Panc1 (cell line): Measurements from ENCODE around the gene SPOCK1. TPM values are rescaled to one million over a fixed set of nuclear protein-coding genes. Genes with fewer than 3 reads are reported as not detected.

Experiments
- ATAC-seq: fragments of 200-7000 bp; cut with Tn5 transposase; 2 replicates; pipeline ENCODE4 v1.9.1; 2020; ENCODE audit warnings: mild to moderate bottlenecking, moderate library complexity
- BruUV-seq: library from RNA; stranded (reverse); fragments of 400-500 nt; replicated peaks from 2 replicates; lab custom pipeline; 2021; lab: Mats Ljungman, UMichigan
- CTCF ChIA-PET: fragments of 300-600 bp; sonication (Branson Sonifier 250); formaldehyde crosslinking; loops from one replicate; lab custom pipeline; 2022; ENCODE audit warnings: antibody characterized with exemption; lab: Charles Lee
- POLR2A ChIA-PET: fragments of 300-600 bp; sonication (Branson Sonifier 250); formaldehyde crosslinking; loops from one replicate; lab custom pipeline; 2022; ENCODE audit warnings: antibody characterized with exemption; lab: Charles Lee
- DNase-seq: peaks from one replicate; pipeline ENCODE4 v3.0.0-alpha.2; 2010; ENCODE audit warnings: low read depth, low spot score
- H3K27ac ChIP-seq: 2 replicates; pipeline ENCODE4 v1.5.1; 2011; ENCODE audit warnings: mild to moderate bottlenecking, low read length, inconsistent platforms
- H3K27me3 ChIP-seq: fragments of 200-500 bp; sonication (Bioruptor generic); 2 replicates; pipeline ENCODE4 v1.6.0; 2014; ENCODE audit warnings: low read length, inconsistent platforms; ENCODE audit not compliant: control insufficient read depth, insufficient read depth
- H3K36me3 ChIP-seq: fragments of 200-500 bp; sonication (Bioruptor generic); 2 replicates; pipeline ENCODE4 v1.5.1; 2014; ENCODE audit warnings: inconsistent platforms, mild to moderate bottlenecking, low read length, moderate library complexity; ENCODE audit not compliant: control insufficient read depth, insufficient read depth
- H3K4me1 ChIP-seq: 2 replicates; pipeline ENCODE4 v1.5.1; 2011; ENCODE audit warnings: inconsistent platforms, mild to moderate bottlenecking, low read length, moderate library complexity; ENCODE audit not compliant: control insufficient read depth, insufficient read depth
- H3K4me3 ChIP-seq, 2 experiments: 2 replicates each; pipeline ENCODE4 v1.5.1; 2011 to 2012; ENCODE audit warnings: low read depth in 2 of 2, low read length in 2 of 2, mild to moderate bottlenecking in 2 of 2, inconsistent platforms in 1 of 2, moderate library complexity in 1 of 2
- H3K9me3 ChIP-seq: fragments of 200-500 bp; sonication (Bioruptor generic); 2 replicates; pipeline ENCODE4 v1.5.1; 2014; ENCODE audit warnings: low read depth, mild to moderate bottlenecking, inconsistent platforms, low read length, moderate library complexity; ENCODE audit not compliant: control insufficient read depth, insufficient read depth
- POLR2AphosphoS5 ChIP-seq: IDR thresholded peaks from 2 replicates; pipeline ENCODE4 v1.6.1; 2012; ENCODE audit warnings: mild to moderate bottlenecking, low read depth, low read length, moderate library complexity
- SIN3A ChIP-seq: IDR thresholded peaks from 2 replicates; pipeline ENCODE4 v1.6.1; 2012; ENCODE audit warnings: low read depth, mild to moderate bottlenecking, low read length, moderate library complexity, borderline replicate concordance; ENCODE audit not compliant: insufficient read depth
- TCF7L2 ChIP-seq: IDR thresholded peaks from 2 replicates; pipeline ENCODE4 v1.6.1; 2011; ENCODE audit warnings: mild to moderate bottlenecking, low read depth, low read length, inconsistent platforms
- in situ Hi-C: cut with HindIII; loops from 2 replicates; pipeline ENCODE4 v1.10.0; 2016; ENCODE audit warnings: low sequenced_read_pairs, low pct_unique_long_range_greater_than_20kb
- intact Hi-C: fragments of 100-400 bp; cut with micrococcal nuclease; formaldehyde crosslinking; loops from one replicate; pipeline ENCODE4 v1.10.0; 2022; ENCODE audit not compliant: unreplicated experiment
- total RNA-seq: library from RNA; stranded (reverse); gene quantifications from one replicate; pipeline ENCODE4 v1.2.1, GENCODE V29; 2021; ENCODE audit not compliant: unreplicated experiment
- TF ChIP-seq, protein P1 (sequence below), 2 experiments: IDR thresholded peaks; 2 replicates each; pipeline ENCODE4 v1.6.1; 2011 to 2012; ENCODE audit warnings: low read depth in 2 of 2, control low read depth in 1 of 2, low read length in 1 of 2, mild to moderate bottlenecking in 1 of 2, moderate library complexity in 1 of 2; ENCODE audit not compliant: insufficient read depth in 1 of 2
- TF ChIP-seq, protein P2 (sequence below): fragments of 450-650 bp; IDR thresholded peaks from 2 replicates; pipeline ENCODE4 v1.5.1; 2017; ENCODE audit warnings: mild to moderate bottlenecking

SPOCK1 gene
- total RNA-seq, 1 experiment from 2014 or later = 15.6 TPM

DNA sequence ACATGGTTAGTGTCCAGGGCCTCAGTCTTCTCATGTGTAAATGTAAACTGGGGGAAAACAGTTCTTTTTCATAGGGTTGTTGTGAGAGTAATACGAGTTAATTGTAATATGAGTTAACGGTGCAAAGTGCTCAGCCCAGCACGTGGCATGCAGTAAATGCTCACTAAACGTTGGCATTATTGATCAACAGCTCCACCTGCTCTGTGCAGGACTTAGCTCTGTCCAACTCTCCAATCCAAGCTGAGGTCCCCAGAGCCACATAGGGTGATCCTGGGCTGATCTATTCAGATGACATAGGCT, 28.3 kb downstream of the SPOCK1 start:
- in situ Hi-C loops = no loop called here

DNA sequence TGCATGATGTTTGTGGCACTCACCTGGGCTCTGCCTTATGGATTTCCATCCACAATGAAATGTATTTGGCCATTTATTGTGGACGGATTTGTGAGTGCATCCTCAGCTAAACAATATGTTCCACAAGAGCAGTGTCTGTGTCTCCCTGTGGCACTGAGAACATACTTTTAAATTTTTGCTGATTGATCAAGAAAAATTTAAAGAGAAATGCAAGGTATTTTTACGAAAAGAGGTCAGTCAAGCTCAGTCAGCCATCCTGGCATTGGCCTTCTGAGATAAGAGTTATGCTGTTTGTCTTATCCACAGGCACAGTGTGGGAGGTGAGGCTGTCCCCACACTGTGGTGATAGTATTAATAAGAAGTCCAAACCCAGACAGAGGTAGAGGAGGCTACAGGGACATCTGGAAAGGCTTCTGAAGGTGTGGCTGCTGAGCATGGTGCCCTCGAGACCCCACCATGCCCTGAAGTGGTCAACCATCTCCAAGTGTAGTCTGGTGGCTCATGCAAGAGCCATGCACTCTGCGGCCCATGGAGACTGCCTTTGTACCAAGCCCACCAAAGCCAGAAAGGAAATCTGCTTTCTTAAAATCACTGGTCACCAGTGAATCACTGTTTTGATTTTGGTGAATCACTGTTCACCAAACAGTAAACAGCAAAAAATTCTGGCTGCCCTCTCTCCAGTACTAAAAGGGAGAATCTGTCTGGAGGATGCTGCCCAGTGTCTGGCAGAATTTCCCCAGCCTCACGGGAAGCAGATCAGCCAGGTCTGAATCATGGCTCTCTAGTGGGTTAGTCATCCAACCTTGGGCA, 28.8 kb downstream of the SPOCK1 start:
- CTCF ChIA-PET = no interaction called here

More for the DNA sequence above, 28.3 kb downstream of the SPOCK1 start:
- Histone ChIP-seq H3K36me3 (no peaks in the 10 kb centered on the region), H3K4me1 (no peaks in the 10 kb centered on the region), H3K4me3 (no peak overlapping the region), H3K27ac (no peak overlapping the region), H3K27me3 (0 out of 2 replicates have a peak, but pooled peaks cover 2% of the 10 kb centered on the region), H3K9me3 (no peaks in the 10 kb centered on the region)
- TF ChIP-seq, protein P1, sequence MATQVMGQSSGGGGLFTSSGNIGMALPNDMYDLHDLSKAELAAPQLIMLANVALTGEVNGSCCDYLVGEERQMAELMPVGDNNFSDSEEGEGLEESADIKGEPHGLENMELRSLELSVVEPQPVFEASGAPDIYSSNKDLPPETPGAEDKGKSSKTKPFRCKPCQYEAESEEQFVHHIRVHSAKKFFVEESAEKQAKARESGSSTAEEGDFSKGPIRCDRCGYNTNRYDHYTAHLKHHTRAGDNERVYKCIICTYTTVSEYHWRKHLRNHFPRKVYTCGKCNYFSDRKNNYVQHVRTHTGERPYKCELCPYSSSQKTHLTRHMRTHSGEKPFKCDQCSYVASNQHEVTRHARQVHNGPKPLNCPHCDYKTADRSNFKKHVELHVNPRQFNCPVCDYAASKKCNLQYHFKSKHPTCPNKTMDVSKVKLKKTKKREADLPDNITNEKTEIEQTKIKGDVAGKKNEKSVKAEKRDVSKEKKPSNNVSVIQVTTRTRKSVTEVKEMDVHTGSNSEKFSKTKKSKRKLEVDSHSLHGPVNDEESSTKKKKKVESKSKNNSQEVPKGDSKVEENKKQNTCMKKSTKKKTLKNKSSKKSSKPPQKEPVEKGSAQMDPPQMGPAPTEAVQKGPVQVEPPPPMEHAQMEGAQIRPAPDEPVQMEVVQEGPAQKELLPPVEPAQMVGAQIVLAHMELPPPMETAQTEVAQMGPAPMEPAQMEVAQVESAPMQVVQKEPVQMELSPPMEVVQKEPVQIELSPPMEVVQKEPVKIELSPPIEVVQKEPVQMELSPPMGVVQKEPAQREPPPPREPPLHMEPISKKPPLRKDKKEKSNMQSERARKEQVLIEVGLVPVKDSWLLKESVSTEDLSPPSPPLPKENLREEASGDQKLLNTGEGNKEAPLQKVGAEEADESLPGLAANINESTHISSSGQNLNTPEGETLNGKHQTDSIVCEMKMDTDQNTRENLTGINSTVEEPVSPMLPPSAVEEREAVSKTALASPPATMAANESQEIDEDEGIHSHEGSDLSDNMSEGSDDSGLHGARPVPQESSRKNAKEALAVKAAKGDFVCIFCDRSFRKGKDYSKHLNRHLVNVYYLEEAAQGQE (IDR thresholded peaks at IDR 0.05; ENCODE audit: insufficient read depth in 1 of 2, low read depth in 2 of 2, low read length in 1 of 2) = no peak
- TF ChIP-seq, protein P2, sequence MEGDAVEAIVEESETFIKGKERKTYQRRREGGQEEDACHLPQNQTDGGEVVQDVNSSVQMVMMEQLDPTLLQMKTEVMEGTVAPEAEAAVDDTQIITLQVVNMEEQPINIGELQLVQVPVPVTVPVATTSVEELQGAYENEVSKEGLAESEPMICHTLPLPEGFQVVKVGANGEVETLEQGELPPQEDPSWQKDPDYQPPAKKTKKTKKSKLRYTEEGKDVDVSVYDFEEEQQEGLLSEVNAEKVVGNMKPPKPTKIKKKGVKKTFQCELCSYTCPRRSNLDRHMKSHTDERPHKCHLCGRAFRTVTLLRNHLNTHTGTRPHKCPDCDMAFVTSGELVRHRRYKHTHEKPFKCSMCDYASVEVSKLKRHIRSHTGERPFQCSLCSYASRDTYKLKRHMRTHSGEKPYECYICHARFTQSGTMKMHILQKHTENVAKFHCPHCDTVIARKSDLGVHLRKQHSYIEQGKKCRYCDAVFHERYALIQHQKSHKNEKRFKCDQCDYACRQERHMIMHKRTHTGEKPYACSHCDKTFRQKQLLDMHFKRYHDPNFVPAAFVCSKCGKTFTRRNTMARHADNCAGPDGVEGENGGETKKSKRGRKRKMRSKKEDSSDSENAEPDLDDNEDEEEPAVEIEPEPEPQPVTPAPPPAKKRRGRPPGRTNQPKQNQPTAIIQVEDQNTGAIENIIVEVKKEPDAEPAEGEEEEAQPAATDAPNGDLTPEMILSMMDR = no peak
- TF ChIP-seq TCF7L2 (no peak), POLR2AphosphoS5 (no peak), SIN3A (no peak)
- BruUV-seq = no TSS peak
- ChIA-PET POLR2A (no interaction called here), CTCF (no interaction called here)
- intact Hi-C loops = no loop called here
- ATAC-seq (peak; percentile 49), DNase-seq (no peak)

More for the DNA sequence above, 28.8 kb downstream of the SPOCK1 start:
- TF ChIP-seq SIN3A (no peak), POLR2AphosphoS5 (no peak), TCF7L2 (no peak)
- TF ChIP-seq, protein P1 (IDR thresholded peaks at IDR 0.05; ENCODE audit: insufficient read depth in 1 of 2, low read depth in 2 of 2, low read length in 1 of 2) = no peak
- TF ChIP-seq, protein P2 = no peak
- Histone ChIP-seq H3K27me3 (0 out of 2 replicates have a peak, but pooled peaks cover 2% of the 10 kb centered on the region), H3K27ac (no peak overlapping the region), H3K9me3 (no peaks in the 10 kb centered on the region), H3K36me3 (no peaks in the 10 kb centered on the region), H3K4me1 (no peaks in the 10 kb centered on the region), H3K4me3 (no peak overlapping the region)
- intact Hi-C loops (no loop called here), in situ Hi-C loops (no loop called here)
- peak; percentile 96 for DNase-seq
- BruUV-seq = no TSS peak
- ATAC-seq = peak; percentile 90
- POLR2A ChIA-PET = no interaction called here
